IMR-90 (cell line): ENCODE results near the gene EDNRB. TPM values are rescaled to one million over a fixed set of nuclear protein-coding genes. Genes with fewer than 3 reads are reported as not detected.

ENCODE experiments used
- ATAC-seq: fragments of 200-7000 bp; cut with Tn5 transposase; 2 replicates; pipeline ENCODE4 v1.9.1; 2020; ENCODE audit warnings: low read depth, mild to moderate bottlenecking, moderate library complexity
- BruUV-seq: library from RNA; stranded (reverse); fragments of 400-500 nt; replicated peaks from 2 replicates; lab custom pipeline; 2021; lab: Mats Ljungman, UMichigan
- CTCF ChIA-PET: fragments of 300-600 bp; formaldehyde crosslinking; extraction: SDS; loops from one replicate; lab custom pipeline; 2021; ENCODE audit warnings: antibody characterized with exemption; lab: Yijun Ruan, JAX
- POLR2A ChIA-PET: fragments of 300-600 bp; sonication (Branson Sonifier 250); formaldehyde crosslinking; loops from one replicate; lab custom pipeline; 2022; ENCODE audit warnings: antibody characterized with exemption; ENCODE audit not compliant: unreplicated experiment; lab: Charles Lee
- DNase-seq: peaks from one replicate; pipeline ENCODE4 v3.0.0; 2013
- H2AFZ ChIP-seq: replicated peaks from 2 replicates; pipeline ENCODE3; 2013; ENCODE audit warnings: low read length, mild to moderate bottlenecking; ENCODE audit not compliant: poor library complexity
- H2AK5ac ChIP-seq: 2 replicates; pipeline ENCODE4 v1.6.1; 2013; ENCODE audit warnings: low read depth, low read length, inconsistent platforms
- H2AK9ac ChIP-seq: replicated peaks from 2 replicates; pipeline ENCODE3; 2013; ENCODE audit warnings: mild to moderate bottlenecking, low read depth, low read length, moderate library complexity; ENCODE audit not compliant: poor library complexity
- H2BK120ac ChIP-seq: 2 replicates; pipeline ENCODE4 v1.6.1; 2013; ENCODE audit warnings: low read depth, low read length, inconsistent platforms
- H2BK15ac ChIP-seq: 3 replicates; pipeline ENCODE4 v1.6.1; 2013; ENCODE audit warnings: low read depth, low read length, inconsistent platforms
- H2BK20ac ChIP-seq: 2 replicates; pipeline ENCODE4 v1.6.1; 2013; ENCODE audit warnings: low read depth, mild to moderate bottlenecking, inconsistent platforms, low read length, moderate library complexity
- H2BK5ac ChIP-seq: 2 replicates; pipeline ENCODE4 v1.6.1; 2013; ENCODE audit warnings: mild to moderate bottlenecking, low read depth, low read length, inconsistent platforms; ENCODE audit not compliant: poor library complexity, severe bottlenecking
- H3K14ac ChIP-seq: replicated peaks from 2 replicates; pipeline ENCODE4 v1.6.1; 2013; ENCODE audit warnings: low read depth, low read length, inconsistent platforms
- H3K18ac ChIP-seq: 2 replicates; pipeline ENCODE4 v1.6.1; 2013; ENCODE audit warnings: low read depth, low read length, control low read depth
- H3K23ac ChIP-seq: 2 replicates; pipeline ENCODE4 v1.6.1; 2013; ENCODE audit warnings: low read depth, low read length, inconsistent platforms
- H3K27ac ChIP-seq: 2 replicates; pipeline ENCODE4 v1.5.1; 2013; ENCODE audit warnings: mild to moderate bottlenecking, control low read depth, low read length; ENCODE audit not compliant: insufficient read depth
- H3K27me3 ChIP-seq: 2 replicates; pipeline ENCODE4 v1.6.1; 2013; ENCODE audit warnings: low read length; ENCODE audit not compliant: control insufficient read depth, insufficient read depth
- H3K36me3 ChIP-seq: 2 replicates; pipeline ENCODE4 v1.6.1; 2013; ENCODE audit warnings: low read length, mixed read lengths; ENCODE audit not compliant: control insufficient read depth, insufficient read depth
- H3K4ac ChIP-seq: 2 replicates; pipeline ENCODE4 v1.6.1; 2013; ENCODE audit warnings: low read depth, low read length, inconsistent platforms
- H3K4me1 ChIP-seq: 2 replicates; pipeline ENCODE4 v1.6.1; 2013; ENCODE audit warnings: low read length, mixed read lengths; ENCODE audit not compliant: control insufficient read depth, insufficient read depth
- H3K4me2 ChIP-seq: 2 replicates; pipeline ENCODE4 v1.6.1; 2013; ENCODE audit warnings: low read depth, mild to moderate bottlenecking, control low read depth, low read length, moderate library complexity
- H3K4me3 ChIP-seq: 2 replicates; pipeline ENCODE4 v1.5.1; 2013; ENCODE audit warnings: low read depth, mild to moderate bottlenecking, control low read depth, low read length, moderate library complexity; ENCODE audit not compliant: insufficient read depth
- H3K56ac ChIP-seq: 2 replicates; pipeline ENCODE4 v1.6.1; 2013; ENCODE audit warnings: low read length, inconsistent platforms; ENCODE audit not compliant: insufficient read depth; ENCODE audit errors: extremely low read depth
- H3K79me1 ChIP-seq, 2 experiments: 2 replicates each; pipeline ENCODE4 v1.6.1; 2013; ENCODE audit warnings: low read length in 2 of 2, inconsistent platforms in 1 of 2, low read depth in 1 of 2
- H3K9ac ChIP-seq: 2 replicates; pipeline ENCODE4 v1.6.1; 2013; ENCODE audit warnings: low read depth, low read length, control low read depth
- H3K9me1 ChIP-seq: 2 replicates; pipeline ENCODE4 v1.6.1; 2013; ENCODE audit warnings: low read length, inconsistent platforms; ENCODE audit not compliant: insufficient read depth
- H3K9me3 ChIP-seq: 2 replicates; pipeline ENCODE4 v1.6.1; 2013; ENCODE audit warnings: low read length; ENCODE audit not compliant: control insufficient read depth, insufficient read depth
- H4K20me1 ChIP-seq: 2 replicates; pipeline ENCODE4 v1.6.1; 2013; ENCODE audit warnings: low read length, inconsistent platforms; ENCODE audit not compliant: insufficient read depth
- H4K5ac ChIP-seq: 2 replicates; pipeline ENCODE4 v1.6.1; 2013; ENCODE audit warnings: mild to moderate bottlenecking, low read depth, low read length, control low read depth
- H4K8ac ChIP-seq, 2 experiments: 2 replicates each; pipeline ENCODE4 v1.6.1; 2013; ENCODE audit warnings: low read depth in 2 of 2, low read length in 2 of 2, control low read depth in 1 of 2, inconsistent platforms in 1 of 2
- H4K91ac ChIP-seq: 2 replicates; pipeline ENCODE4 v1.6.1; 2013; ENCODE audit warnings: low read depth, low read length, inconsistent platforms; ENCODE audit not compliant: insufficient read depth
- BHLHE40 ChIP-seq: fragments of 150-350 bp; IDR thresholded peaks from 2 replicates; pipeline ENCODE4 v1.6.1; 2016; ENCODE audit warnings: mild to moderate bottlenecking, low read depth, low read length
- CEBPB ChIP-seq: IDR thresholded peaks from 2 replicates; pipeline ENCODE4 v1.6.1; 2012; ENCODE audit warnings: low read depth, low read length, improper control_type of control experiment
- CHD1 ChIP-seq: IDR thresholded peaks from 2 replicates; pipeline ENCODE4 v1.6.1; 2012; ENCODE audit warnings: low read depth, low read length, improper control_type of control experiment
- FOS ChIP-seq: fragments of 150-350 bp; IDR thresholded peaks from 2 replicates; pipeline ENCODE4 v1.6.1; 2016; ENCODE audit warnings: low read depth, low read length
- MAFK ChIP-seq: IDR thresholded peaks from 2 replicates; pipeline ENCODE4 v1.6.1; 2012; ENCODE audit warnings: low read depth, low read length, improper control_type of control experiment
- MAZ ChIP-seq: IDR thresholded peaks from 2 replicates; pipeline ENCODE4 v1.6.1; 2012; ENCODE audit warnings: low read depth, mild to moderate bottlenecking, low read length, improper control_type of control experiment, moderate library complexity, borderline replicate concordance
- MXI1 ChIP-seq: IDR thresholded peaks from 2 replicates; pipeline ENCODE4 v1.6.1; 2012; ENCODE audit warnings: low read depth, mild to moderate bottlenecking, low read length, moderate library complexity, borderline replicate concordance
- NFE2L2 ChIP-seq: fragments of 150-350 bp; IDR thresholded peaks from 2 replicates; pipeline ENCODE4 v1.6.1; 2016; ENCODE audit warnings: low read depth, mild to moderate bottlenecking, low read length
- POLR2A ChIP-seq: IDR thresholded peaks from 2 replicates; pipeline ENCODE4 v1.6.1; 2012; ENCODE audit warnings: mild to moderate bottlenecking, low read depth, low read length
- RAD21 ChIP-seq: IDR thresholded peaks from 2 replicates; pipeline ENCODE4 v1.6.1; 2012; ENCODE audit warnings: low read length, improper control_type of control experiment
- RCOR1 ChIP-seq: IDR thresholded peaks from 2 replicates; pipeline ENCODE4 v1.6.1; 2012; ENCODE audit warnings: mild to moderate bottlenecking, low read length, improper control_type of control experiment; ENCODE audit not compliant: insufficient replicate concordance
- RFX5 ChIP-seq: IDR thresholded peaks from 2 replicates; pipeline ENCODE4 v1.8.0; 2012; ENCODE audit warnings: low read depth, mild to moderate bottlenecking, low read length, moderate library complexity
- SMC3 ChIP-seq: fragments of 150-350 bp; IDR thresholded peaks from 2 replicates; pipeline ENCODE4 v1.6.1; 2016; ENCODE audit warnings: low read depth, mild to moderate bottlenecking, antibody characterized with exemption, low read length, moderate library complexity
- WGBS, 2 experiments: methylation state at CpG; one replicate each; pipeline versions ENCODE4 v1.1.5 to v1.1.7; 2013; ENCODE audit warnings: missing lambda C conversion rate in 2 of 2; ENCODE audit not compliant: insufficient read length in 1 of 2; ENCODE audit errors: extremely low coverage in 2 of 2; 5-methylcytosine and 5-hydroxymethylcytosine counted together
- dilution Hi-C: fragments of 300-500 bp; cut with HindIII; formaldehyde crosslinking; loops from one replicate; pipeline ENCODE4 v1.14.3; 2018; ENCODE audit warnings: low sequenced_read_pairs; ENCODE audit not compliant: unreplicated experiment
- in situ Hi-C: fragments of 300-500 bp; cut with MboI; formaldehyde crosslinking; loops from 3 replicates; pipeline ENCODE4 v1.14.3; 2019; ENCODE audit warnings: low sequenced_read_pairs, inconsistent platforms, mixed read lengths
- intact Hi-C: fragments of 100-400 bp; cut with micrococcal nuclease; formaldehyde crosslinking; loops from 2 replicates; pipeline ENCODE4 v1.10.0; 2022
- polyA plus RNA-seq, 3 experiments: library from polyadenylated mRNA; depleted of rRNA; stranded (reverse); fragments of >200 nt; gene quantifications; 2 replicates each; pipeline ENCODE4 v1.2.3, GENCODE V29; 2012; ENCODE audit warnings: low replicate concordance in 1 of 3
- total RNA-seq: library from RNA; depleted of rRNA; stranded (reverse); fragments of >200 nt; gene quantifications from 2 replicates; pipeline ENCODE4 v1.2.3, GENCODE V29; 2012
- TF ChIP-seq, protein P1 (sequence below): fragments of 150-350 bp; IDR thresholded peaks from 2 replicates; pipeline ENCODE4 v1.6.1; 2017; ENCODE audit warnings: mild to moderate bottlenecking, antibody characterized with exemption, low read length, low read depth
- TF ChIP-seq, protein P2 (sequence below): fragments of 150-350 bp; IDR thresholded peaks from 2 replicates; pipeline ENCODE4 v1.6.1; 2016; ENCODE audit warnings: low read depth, mild to moderate bottlenecking, low read length, moderate library complexity, borderline replicate concordance
- TF ChIP-seq, protein P3 (sequence below): conservative IDR thresholded peaks from 2 replicates; pipeline ENCODE4 v1.5.1; 2012; ENCODE audit warnings: mild to moderate bottlenecking, low read depth, low read length, improper control_type of control experiment

Gene EDNRB
- total and polyA plus RNA-seq, 2 of the 4 experiments (the other 2 are of a cell fraction), result under 0.01 to 0.09 TPM

DNA sequence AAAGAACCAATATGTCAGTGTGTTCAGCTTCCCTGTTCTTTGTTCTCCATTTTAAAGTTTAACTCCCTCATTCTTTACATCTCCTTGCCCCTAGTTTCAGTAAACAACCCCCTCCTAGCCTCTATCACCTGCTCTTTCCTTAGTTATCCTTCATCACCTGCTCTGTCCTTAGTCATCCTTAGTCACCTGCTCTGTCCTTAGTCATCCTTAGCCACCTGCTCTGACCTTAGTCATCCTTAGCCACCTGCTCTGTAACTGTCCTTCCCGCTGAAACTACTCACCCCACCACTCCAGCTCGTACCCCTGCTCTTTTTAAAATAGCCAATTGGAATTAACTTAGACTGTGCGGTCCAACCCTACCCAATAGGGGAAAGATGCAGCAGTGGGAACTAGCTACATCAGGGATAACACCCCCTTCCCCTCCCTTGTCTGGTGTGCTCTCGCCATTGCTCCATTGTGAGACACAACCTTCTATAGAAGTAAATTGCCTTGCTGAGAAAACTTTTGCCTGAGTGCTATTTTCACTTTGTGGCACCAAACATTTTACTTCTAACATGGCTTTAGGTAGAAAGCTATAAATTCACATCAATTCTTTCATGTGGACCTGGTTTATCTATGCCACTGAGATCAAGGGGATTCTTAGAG is 16.2 kb downstream of the EDNRB start:
- no CpG with 5 or more reads among the region's 4 CpGs for WGBS, 2 experiments
- Histone ChIP-seq H3K27ac (no peak overlapping the region), H3K79me1 (no peaks in the 10 kb centered on the region), H3K18ac (no peak overlapping the region), H3K9me3 (peaks cover 3% of the 10 kb centered on the region; the same call in 1 of the 2 replicates), H4K5ac (no peak overlapping the region), H3K4me2 (no peak overlapping the region), H3K56ac (no peak overlapping the region), H2AK9ac (no peak overlapping the region), H2BK5ac (no peak overlapping the region), H3K4ac (no peak overlapping the region), H3K36me3 (peaks cover 4% of the 10 kb centered on the region; the same call in 1 of the 2 replicates), H2BK120ac (no peak overlapping the region), H4K91ac (no peak overlapping the region), H3K4me3 (no peak overlapping the region), H2BK20ac (no peak overlapping the region), H3K4me1 (peaks cover 1% of the 10 kb centered on the region; the same call in 1 of the 2 replicates), H4K20me1 (no peaks in the 10 kb centered on the region), H3K27me3 (no peaks in the 10 kb centered on the region), H2AFZ (no peak overlapping the region), H2BK15ac (no peak overlapping the region), H4K8ac (no peak overlapping the region), H3K14ac (no peak overlapping the region), H2AK5ac (no peak overlapping the region), H3K9ac (no peak overlapping the region), H3K9me1 (no peaks in the 10 kb centered on the region), H3K23ac (no peak overlapping the region)
- POLR2A ChIA-PET, result no interaction called here
- intact Hi-C loops (no loop called here), in situ Hi-C loops (no loop called here), dilution Hi-C loops (no loop called here)
- TF ChIP-seq CEBPB (no peak), RAD21 (no peak), MAFK (no peak), MAZ (no peak), FOS (no peak), NFE2L2 (no peak), RCOR1 (no peak), CHD1 (no peak), SMC3 (no peak), MXI1 (no peak), RFX5 (no peak), POLR2A (no peak), BHLHE40 (no peak)
- TF ChIP-seq, protein P1, sequence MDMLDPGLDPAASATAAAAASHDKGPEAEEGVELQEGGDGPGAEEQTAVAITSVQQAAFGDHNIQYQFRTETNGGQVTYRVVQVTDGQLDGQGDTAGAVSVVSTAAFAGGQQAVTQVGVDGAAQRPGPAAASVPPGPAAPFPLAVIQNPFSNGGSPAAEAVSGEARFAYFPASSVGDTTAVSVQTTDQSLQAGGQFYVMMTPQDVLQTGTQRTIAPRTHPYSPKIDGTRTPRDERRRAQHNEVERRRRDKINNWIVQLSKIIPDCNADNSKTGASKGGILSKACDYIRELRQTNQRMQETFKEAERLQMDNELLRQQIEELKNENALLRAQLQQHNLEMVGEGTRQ, result no peak
- TF ChIP-seq, protein P2, sequence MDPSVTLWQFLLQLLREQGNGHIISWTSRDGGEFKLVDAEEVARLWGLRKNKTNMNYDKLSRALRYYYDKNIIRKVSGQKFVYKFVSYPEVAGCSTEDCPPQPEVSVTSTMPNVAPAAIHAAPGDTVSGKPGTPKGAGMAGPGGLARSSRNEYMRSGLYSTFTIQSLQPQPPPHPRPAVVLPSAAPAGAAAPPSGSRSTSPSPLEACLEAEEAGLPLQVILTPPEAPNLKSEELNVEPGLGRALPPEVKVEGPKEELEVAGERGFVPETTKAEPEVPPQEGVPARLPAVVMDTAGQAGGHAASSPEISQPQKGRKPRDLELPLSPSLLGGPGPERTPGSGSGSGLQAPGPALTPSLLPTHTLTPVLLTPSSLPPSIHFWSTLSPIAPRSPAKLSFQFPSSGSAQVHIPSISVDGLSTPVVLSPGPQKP, result no peak
- TF ChIP-seq, protein P3, sequence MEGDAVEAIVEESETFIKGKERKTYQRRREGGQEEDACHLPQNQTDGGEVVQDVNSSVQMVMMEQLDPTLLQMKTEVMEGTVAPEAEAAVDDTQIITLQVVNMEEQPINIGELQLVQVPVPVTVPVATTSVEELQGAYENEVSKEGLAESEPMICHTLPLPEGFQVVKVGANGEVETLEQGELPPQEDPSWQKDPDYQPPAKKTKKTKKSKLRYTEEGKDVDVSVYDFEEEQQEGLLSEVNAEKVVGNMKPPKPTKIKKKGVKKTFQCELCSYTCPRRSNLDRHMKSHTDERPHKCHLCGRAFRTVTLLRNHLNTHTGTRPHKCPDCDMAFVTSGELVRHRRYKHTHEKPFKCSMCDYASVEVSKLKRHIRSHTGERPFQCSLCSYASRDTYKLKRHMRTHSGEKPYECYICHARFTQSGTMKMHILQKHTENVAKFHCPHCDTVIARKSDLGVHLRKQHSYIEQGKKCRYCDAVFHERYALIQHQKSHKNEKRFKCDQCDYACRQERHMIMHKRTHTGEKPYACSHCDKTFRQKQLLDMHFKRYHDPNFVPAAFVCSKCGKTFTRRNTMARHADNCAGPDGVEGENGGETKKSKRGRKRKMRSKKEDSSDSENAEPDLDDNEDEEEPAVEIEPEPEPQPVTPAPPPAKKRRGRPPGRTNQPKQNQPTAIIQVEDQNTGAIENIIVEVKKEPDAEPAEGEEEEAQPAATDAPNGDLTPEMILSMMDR, result no peak
- no TSS peak for BruUV-seq
- ATAC-seq (no peak), DNase-seq (no peak)
- CTCF ChIA-PET, result interaction anchor here (0.6 to 1.3 kb wide), 4 partner anchors 11 to 92 kb away, joined by 3 read pairs; no protein-coding TSS in a partner anchor
